ENCODE measurements around the gene ZBP1. TPM values are rescaled to one million over a fixed set of nuclear protein-coding genes. Genes with fewer than 3 reads are reported as not detected.

Gene ZBP1
- total RNA-seq, 1 donor from 2014 or later: not detected

DNA sequence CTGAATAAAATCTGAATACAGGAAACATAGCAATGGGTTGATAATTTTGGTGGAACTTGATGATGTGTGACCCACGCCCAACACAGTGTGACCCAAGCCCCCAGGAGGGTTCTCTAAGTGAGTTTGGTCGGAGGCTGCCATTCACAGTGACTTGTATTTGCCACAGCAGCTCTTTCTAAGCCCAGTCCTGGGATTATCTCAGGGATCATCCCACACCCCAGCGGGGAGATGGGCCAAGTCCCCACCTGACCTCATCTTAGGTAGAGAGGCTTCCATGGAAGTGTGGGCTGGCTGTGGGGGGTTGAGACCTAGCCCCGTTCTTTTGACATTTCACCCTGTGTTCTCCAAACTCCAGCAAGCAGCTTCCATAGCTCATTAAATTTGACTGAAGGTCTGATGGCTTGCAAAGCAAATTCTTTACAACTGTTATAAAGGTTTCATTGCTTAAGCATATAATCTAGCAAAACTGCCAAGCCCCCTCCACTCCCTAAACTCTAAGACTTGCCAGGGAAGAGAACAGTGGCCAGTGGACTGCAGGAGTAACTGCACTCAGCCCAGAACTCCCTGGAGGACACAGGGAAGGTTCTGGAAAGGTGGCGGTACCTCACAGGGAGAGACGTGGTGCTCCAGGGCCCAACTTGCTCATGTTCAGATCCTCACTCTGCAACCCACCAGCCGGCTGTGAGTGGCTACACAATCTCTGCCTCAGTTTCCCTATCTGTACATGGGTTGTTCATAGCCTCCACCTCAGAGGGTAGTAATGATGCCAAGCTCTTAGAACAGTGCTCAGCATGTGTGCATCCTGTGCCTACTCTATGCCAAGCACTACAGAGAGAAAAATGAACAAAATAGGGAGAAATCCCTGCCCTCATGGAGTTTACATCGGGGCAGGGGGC lies 60.3 kb downstream of the ZBP1 start:
- Mint-ChIP-seq H3K27me3 (peaks cover 47% of the 10 kb centered on the region), H3K4me1 (ENCODE audit: unreplicated experiment) (peaks cover 14% of the 10 kb centered on the region), H3K27ac (no peak overlapping the region), H3K9me3 (no peaks in the 10 kb centered on the region), H3K36me3 (no peaks in the 10 kb centered on the region), H3K4me3 (no peak overlapping the region)
- no peak for DNase-seq (ENCODE audit: extremely low spot score, unreplicated experiment)
- no peak for TF ChIP-seq CTCF (conservative IDR thresholded peaks at IDR 0.05)

DNA sequence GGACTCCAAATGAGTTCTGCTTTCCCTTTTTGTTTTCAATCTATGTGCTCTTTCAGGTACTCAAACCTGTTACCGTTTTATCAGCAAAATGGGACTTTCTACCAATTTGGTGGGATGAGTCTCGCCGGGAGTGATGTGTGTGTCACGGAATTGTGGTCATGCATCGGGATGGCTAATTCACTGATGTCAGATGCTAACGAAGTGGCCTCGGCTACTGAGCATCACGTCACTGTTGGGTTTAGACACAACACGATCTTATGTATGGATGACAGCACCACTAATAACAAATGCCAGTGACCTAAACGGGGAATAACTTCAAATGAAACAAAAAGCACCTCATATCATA lies 61.0 kb downstream of the ZBP1 start:
- peaks cover 47% of the 10 kb centered on the region for H3K27me3 Mint-ChIP-seq
- no peak overlapping the region for H3K4me3 Mint-ChIP-seq
- H3K9me3 Mint-ChIP-seq: no peaks in the 10 kb centered on the region
- H3K36me3 Mint-ChIP-seq: no peaks in the 10 kb centered on the region
- H3K27ac Mint-ChIP-seq: no peak overlapping the region
- TF ChIP-seq CTCF (conservative IDR thresholded peaks at IDR 0.05): no peak
- DNase-seq (ENCODE audit: extremely low spot score, unreplicated experiment): no peak
- peaks cover 14% of the 10 kb centered on the region for H3K4me1 Mint-ChIP-seq (ENCODE audit: unreplicated experiment)

DNA sequence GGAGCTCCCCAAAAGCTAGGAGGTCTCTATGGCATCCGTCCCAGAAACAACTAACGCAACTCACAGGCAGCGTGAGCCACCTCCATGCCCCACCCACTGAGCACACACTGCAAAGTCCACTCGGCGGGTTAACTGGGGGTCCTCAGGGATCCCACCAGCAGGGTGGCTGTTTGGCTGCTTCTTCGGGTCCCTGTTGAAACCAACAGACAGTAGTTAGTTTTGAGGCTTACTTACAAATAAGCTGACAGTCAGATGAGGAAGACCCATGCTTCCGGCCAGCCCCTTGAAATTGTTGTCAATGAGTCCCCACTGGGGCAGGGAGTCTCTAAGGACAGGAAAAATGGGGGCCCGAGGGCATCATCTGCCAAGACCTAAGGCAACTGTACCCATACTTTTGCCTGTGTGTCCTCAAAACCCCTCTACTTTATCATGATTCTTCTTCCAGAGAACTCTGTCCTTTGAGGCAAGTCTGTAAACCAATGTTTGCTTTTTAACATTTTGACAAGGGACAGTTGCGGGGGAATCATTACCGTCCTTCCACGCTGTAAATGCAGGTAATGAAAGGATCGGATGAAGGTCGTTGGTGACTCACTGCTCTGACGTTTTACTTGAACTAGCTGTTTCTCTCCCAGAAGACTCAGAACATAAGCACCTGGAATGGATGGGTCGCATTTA lies 61.5 kb downstream of the ZBP1 start:
- TF ChIP-seq CTCF (conservative IDR thresholded peaks at IDR 0.05): no peak
- Mint-ChIP-seq H3K4me3 (no peak overlapping the region), H3K4me1 (ENCODE audit: unreplicated experiment) (peaks cover 14% of the 10 kb centered on the region), H3K27me3 (peaks cover 47% of the 10 kb centered on the region), H3K36me3 (no peaks in the 10 kb centered on the region), H3K27ac (no peak overlapping the region), H3K9me3 (no peaks in the 10 kb centered on the region)
- no peak for DNase-seq (ENCODE audit: extremely low spot score, unreplicated experiment)

GRCh38 chr20:57557926-57558613 lies 62.2 kb downstream of the ZBP1 start:
- H3K4me3 Mint-ChIP-seq: no peak overlapping the region
- no peak overlapping the region for H3K27ac Mint-ChIP-seq
- no peaks in the 10 kb centered on the region for H3K36me3 Mint-ChIP-seq
- H3K9me3 Mint-ChIP-seq: no peaks in the 10 kb centered on the region
- DNase-seq (ENCODE audit: extremely low spot score, unreplicated experiment): no peak
- H3K4me1 Mint-ChIP-seq (ENCODE audit: unreplicated experiment): peaks cover 14% of the 10 kb centered on the region
- peaks cover 47% of the 10 kb centered on the region for H3K27me3 Mint-ChIP-seq
- TF ChIP-seq CTCF (conservative IDR thresholded peaks at IDR 0.05): no peak

- TF ChIP-seq CTCF (conservative IDR thresholded peaks at IDR 0.05): no peak
- DNase-seq (ENCODE audit: extremely low spot score, unreplicated experiment): no peak
- H3K9me3 Mint-ChIP-seq: no peaks in the 10 kb centered on the region
- peaks cover 46% of the 10 kb centered on the region for H3K27me3 Mint-ChIP-seq
- no peaks in the 10 kb centered on the region for H3K36me3 Mint-ChIP-seq
- H3K4me3 Mint-ChIP-seq: no peak overlapping the region
- no peak overlapping the region for H3K27ac Mint-ChIP-seq
- H3K4me1 Mint-ChIP-seq (ENCODE audit: unreplicated experiment): peaks cover 14% of the 10 kb centered on the region
Measured at GRCh38 chr20:57556980-57557274, 63.3 kb downstream of the ZBP1 start.

Data from type B pancreatic cell (in vitro differentiated cells).